ENCODE data around the gene RABAC1. TPM values are rescaled to one million over a fixed set of nuclear protein-coding genes. Genes with fewer than 3 reads are reported as not detected.
A peak's percentile ranks its signal among the peaks of the same experiment; 100 is the strongest.

The RABAC1 gene
- total and polyA plus RNA-seq, 2 of the 8 experiments (the other 6 are each of a cell fraction or from before 2014, with no cell fraction given) = 124 to 439 TPM

GRCh38 chr19:41940731-41941409 lies 18.3 kb downstream of the RABAC1 start:
- no peak overlapping the region for H2BK120ac ChIP-seq (replicated peaks; ENCODE audit: low read depth, low read length)
- H4K91ac ChIP-seq (replicated peaks; ENCODE audit: insufficient read length, low read length) = no peak overlapping the region
- peaks cover 0 to 6% of the 10 kb centered on the region in 2 experiments for H4K20me1 ChIP-seq (replicated peaks in 1 of 2; ENCODE audit: control insufficient read depth in 1 of 2, insufficient read depth in 2 of 2, low read length in 2 of 2)
- no peaks in the 10 kb centered on the region for H3K79me2 ChIP-seq (ENCODE audit: control insufficient read depth in 1 of 2, insufficient read depth in 2 of 2, low read length in 2 of 2)
- no peak overlapping the region for H3K27ac ChIP-seq (ENCODE audit: low read depth, low read length)
- FAIRE-seq (no peak), DNase-seq (ENCODE audit: low read depth in 1 of 2, low spot score in 2 of 2) (no peak)
- no peak overlapping the region for H3K14ac ChIP-seq (ENCODE audit: insufficient read length)
- H2BK5ac ChIP-seq (ENCODE audit: low read depth, low read length) = no peak overlapping the region
- WGBS, 2 experiments (ENCODE audit: extremely low coverage in 1 of 2, insufficient coverage in 1 of 2, insufficient read length in 1 of 2, insufficient replicate concordance in 2 of 2, low coverage in 1 of 2, low lambda C conversion rate in 2 of 2, missing lambda C conversion rate in 1 of 2) = 30% methylated on average over 16 of the region's 53 CpGs; no CpG with 5 or more reads in 1 of the 2 experiments
- no peaks in the 10 kb centered on the region for H3K79me1 ChIP-seq (ENCODE audit: low read depth, low read length)
- H4K8ac ChIP-seq (ENCODE audit: extremely low read depth, insufficient read depth, low read length) = no peak overlapping the region; the same call in 1 of the 2 replicates
- H3K4ac ChIP-seq (replicated peaks; ENCODE audit: insufficient read length, low read depth, low read length) = no peak overlapping the region
- H2BK15ac ChIP-seq (ENCODE audit: low read length) = no peak overlapping the region
- H3K18ac ChIP-seq (ENCODE audit: extremely low read depth, low read length) = peak overlapping the region; percentile 95
- H3K4me2 ChIP-seq (ENCODE audit: insufficient read depth in 1 of 2, low read depth in 2 of 2, low read length in 2 of 2) = peak overlapping the region; percentile 61 to 86
- ChIA-PET CTCF (ENCODE audit: partially characterized antibody) (interaction anchor here (0.7 to 8.0 kb wide), 5 partner anchors 10 to 172 kb away, joined by 3 to 51 read pairs (median 3); no protein-coding TSS in a partner anchor), POLR2A (ENCODE audit: partially characterized antibody) (interaction anchor here (1.0 to 2.2 kb wide), 5 partner anchors 45 to 81 kb away, joined by 4 to 7 read pairs (median 6); partner anchors contain the start of gene RPS19)
- peak overlapping the region; percentile 75; the same call in 1 of the 2 replicates for H2BK12ac ChIP-seq (ENCODE audit: low read depth, low read length)
- H3K36me3 ChIP-seq (ENCODE audit: control insufficient read depth in 2 of 4, insufficient read depth in 4 of 4, low read length in 3 of 4) = no peaks in the 10 kb centered on the region
- no peak overlapping the region for H3K56ac ChIP-seq (replicated peaks; ENCODE audit: insufficient read length, low read depth, low read length)
- peak overlapping the region; percentile 46 to 88 (median 52) for H3K4me3 ChIP-seq (ENCODE audit: extremely low read depth in 1 of 4, insufficient read depth in 2 of 4, low read depth in 3 of 4, low read length in 4 of 4)
- H2AFZ ChIP-seq (ENCODE audit: low read length) = 0 out of 2 replicates have a peak overlapping the region, but pooled peaks have one; percentile 50
- peaks cover 9% of the 10 kb centered on the region; the same call in 1 of the 2 replicates for H3K23me2 ChIP-seq (ENCODE audit: low read depth, low read length)
- no peak overlapping the region for H3K9ac ChIP-seq (replicated peaks in 1 of 4; ENCODE audit: extremely low read depth in 1 of 4, low read depth in 3 of 4, low read length in 3 of 4)
- TF ChIP-seq SUZ12 (IDR thresholded peaks at IDR 0.05; ENCODE audit: low read length) (peak; percentile 73), GTF2F1 (IDR thresholded peaks at IDR 0.05; ENCODE audit: borderline replicate concordance, low read depth, low read length) (no peak), EZH2 (IDR thresholded peaks at IDR 0.05; ENCODE audit: low read depth, low read length, severe bottlenecking) (peak; percentile 33), KDM4A (IDR thresholded peaks at IDR 0.05; ENCODE audit: low read depth, low read length, severe bottlenecking) (peak; percentile 50), RFX5 (IDR thresholded peaks at IDR 0.05; ENCODE audit: borderline replicate concordance, low read depth, low read length) (no peak)
- no peaks in the 10 kb centered on the region; a peak in 2 of 7 replicates for H3K4me1 ChIP-seq (replicated peaks in 1 of 4; ENCODE audit: control insufficient read depth in 3 of 4, insufficient read depth in 4 of 4, low read length in 3 of 4)
- no peak overlapping the region for H2AK5ac ChIP-seq (ENCODE audit: low read depth, low read length)
- no peak overlapping the region for H3K23ac ChIP-seq (ENCODE audit: insufficient read length)
- H3K27me3 ChIP-seq (replicated peaks in 1 of 4; ENCODE audit: control insufficient read depth in 3 of 4, extremely low read depth in 1 of 4, insufficient read depth in 3 of 4, low read length in 3 of 4) = peaks cover 11 to 41% (median 37%) of the 10 kb centered on the region in 4 experiments
- H2BK20ac ChIP-seq (ENCODE audit: low read length) = no peak overlapping the region
- no peaks in the 10 kb centered on the region for H3K9me3 ChIP-seq (ENCODE audit: insufficient read depth in 2 of 2, low read depth in 1 of 2, low read length in 1 of 2)
- no peak overlapping the region for H4K5ac ChIP-seq (ENCODE audit: insufficient read length, low read depth, low read length)

All from H1 (cell line).